Liver (tissue), 9 donors: ENCODE results near the gene PCBP2. TPM values are rescaled to one million over a fixed set of nuclear protein-coding genes. Genes with fewer than 3 reads are reported as not detected.

Experiments
- DNase-seq: peaks from one replicate; pipeline ENCODE4 v3.0.0-alpha.2; 2017; ENCODE audit warnings: low spot score
- H3K27ac ChIP-seq, 2 donors: one replicate each; pipeline ENCODE4 v1.7.0; 2013; ENCODE audit warnings: inconsistent platforms in 2 of 2, low read length in 2 of 2, control low read depth in 1 of 2, low read depth in 1 of 2, mild to moderate bottlenecking in 1 of 2
- H3K27me3 ChIP-seq, 4 donors: one replicate each; pipeline versions ENCODE4 v1.6.1 to v1.7.0; 2013; ENCODE audit warnings: low read length in 3 of 4, inconsistent platforms in 1 of 4, mild to moderate bottlenecking in 1 of 4, moderate library complexity in 1 of 4; ENCODE audit not compliant: control insufficient read depth in 4 of 4, insufficient read depth in 4 of 4
- H3K36me3 ChIP-seq, 4 donors: one replicate each; pipeline versions ENCODE4 v1.6.1 to v1.7.0; 2013; ENCODE audit warnings: low read length in 3 of 4, mild to moderate bottlenecking in 3 of 4, low read depth in 1 of 4, moderate library complexity in 1 of 4; ENCODE audit not compliant: control insufficient read depth in 4 of 4, insufficient read depth in 3 of 4
- H3K4me1 ChIP-seq, 4 donors: one replicate each; pipeline versions ENCODE4 v1.6.1 to v1.7.0; 2013; ENCODE audit warnings: low read length in 3 of 4, mild to moderate bottlenecking in 3 of 4, moderate library complexity in 1 of 4; ENCODE audit not compliant: control insufficient read depth in 4 of 4, insufficient read depth in 4 of 4
- H3K4me3 ChIP-seq, 3 donors: one replicate each; pipeline versions ENCODE4 v1.6.1 to v1.7.0; 2013; ENCODE audit warnings: low read length in 3 of 3, control low read depth in 1 of 3, low read depth in 1 of 3, mild to moderate bottlenecking in 1 of 3
- H3K9ac ChIP-seq, 2 donors: one replicate each; pipeline ENCODE4 v1.7.0; 2013; ENCODE audit warnings: low read length in 2 of 2, mild to moderate bottlenecking in 2 of 2, moderate library complexity in 2 of 2, control low read depth in 1 of 2, low read depth in 1 of 2
- H3K9me3 ChIP-seq, 4 donors: one replicate each; pipeline versions ENCODE4 v1.6.1 to v1.7.0; 2013; ENCODE audit warnings: low read length in 3 of 4; ENCODE audit not compliant: control insufficient read depth in 4 of 4
- ATF3 ChIP-seq: IDR thresholded peaks from 2 replicates; pipeline ENCODE4 v1.6.1; 2016; ENCODE audit warnings: antibody characterized with exemption
- EGR1 ChIP-seq, 2 donors: IDR thresholded peaks; 2 replicates each; pipeline ENCODE4 v1.6.1; 2016 to 2018; ENCODE audit warnings: antibody characterized with exemption in 2 of 2, low read depth in 2 of 2
- FOXA1 ChIP-seq: IDR thresholded peaks from 2 replicates; pipeline ENCODE4 v1.6.1; 2016; ENCODE audit warnings: antibody characterized with exemption
- FOXA2 ChIP-seq: IDR thresholded peaks from 2 replicates; pipeline ENCODE4 v1.6.1; 2016; ENCODE audit warnings: antibody characterized with exemption
- GABPA ChIP-seq, 2 donors: IDR thresholded peaks in 1 of 2; conservative IDR thresholded peaks in 1 of 2; 2 replicates each; pipeline ENCODE4 v1.6.1; 2016; ENCODE audit warnings: antibody characterized with exemption in 2 of 2, mild to moderate bottlenecking in 1 of 2, moderate library complexity in 1 of 2
- HNF4A ChIP-seq, 2 donors: conservative IDR thresholded peaks; 2 replicates each; pipeline ENCODE4 v1.6.1; 2016; ENCODE audit warnings: antibody characterized with exemption in 2 of 2, mild to moderate bottlenecking in 2 of 2
- JUND ChIP-seq, 2 donors: IDR thresholded peaks; 2 replicates each; pipeline ENCODE4 v1.6.1; 2016; ENCODE audit warnings: antibody characterized with exemption in 2 of 2
- MAX ChIP-seq: IDR thresholded peaks from 2 replicates; pipeline ENCODE4 v1.6.1; 2016; ENCODE audit warnings: antibody characterized with exemption
- RAD21 ChIP-seq, 2 donors: IDR thresholded peaks; 2 replicates each; pipeline ENCODE4 v1.6.1; 2016; ENCODE audit warnings: antibody characterized with exemption in 2 of 2, mild to moderate bottlenecking in 2 of 2
- RXRA ChIP-seq, 2 donors: IDR thresholded peaks; 2 replicates each; pipeline ENCODE4 v1.6.1; 2017 to 2018; ENCODE audit warnings: antibody characterized with exemption in 2 of 2, mild to moderate bottlenecking in 1 of 2
- TAF1 ChIP-seq: conservative IDR thresholded peaks from 2 replicates; pipeline ENCODE4 v1.6.1; 2016; ENCODE audit warnings: antibody characterized with exemption, mild to moderate bottlenecking
- YY1 ChIP-seq: IDR thresholded peaks from 2 replicates; pipeline ENCODE4 v1.6.1; 2016; ENCODE audit warnings: antibody characterized with exemption, mild to moderate bottlenecking
- WGBS: extraction: QIAGEN DNeasy Blood & Tissue Kit; methylation state at CpG from one replicate; pipeline ENCODE4 v1.1.7; 2013; 5-methylcytosine and 5-hydroxymethylcytosine counted together
- polyA plus RNA-seq, 2 donors: library from polyadenylated mRNA; stranded (reverse) in 1 of 2; unstranded in 1 of 2; fragments of 200-250 nt in 1 of 2; fragments of >200 nt in 1 of 2; fragmentation: Nextera tagmentation in 1 of 2; extraction: Ambion mirVana in 1 of 2; gene quantifications; one replicate each; pipeline versions ENCODE4 v1.2.1 to v1.2.3, GENCODE V29; 2013 to 2015
- total RNA-seq, 2 donors: library from RNA; depleted of rRNA; stranded (reverse); fragments of >200 nt; gene quantifications; one replicate each; pipeline ENCODE4 v1.2.3, GENCODE V29; 2014
- TF ChIP-seq, protein P1 (sequence below): IDR thresholded peaks from 2 replicates; pipeline ENCODE4 v1.6.1; 2016; ENCODE audit warnings: antibody characterized with exemption
- TF ChIP-seq, protein P2 (sequence below): fragments of 150-350 bp; IDR thresholded peaks from 2 replicates; pipeline ENCODE4 v1.5.1; 2017; ENCODE audit warnings: improper control_type of control experiment, low read depth, low read length; ENCODE audit not compliant: missing input control
- donor health status: healthy.
- donor health status: healthy.
- donor health status: healthy.
- donor health status: healthy.
- donor health status: healthy.

Gene PCBP2
- total and polyA plus RNA-seq, 4 donors = 130 to 377 (median 223) TPM

GRCh38 chr12:53501615-53502181 is 49.8 kb downstream of the PCBP2 start:
- H3K27ac ChIP-seq = peak overlapping the region; percentile 98 to 99
- peaks cover 5 to 30% (median 21%) of the 10 kb centered on the region in 4 donors for H3K4me1 ChIP-seq
- peaks cover 0 to 14% (median 4%) of the 10 kb centered on the region in 4 donors for H3K36me3 ChIP-seq
- 71% methylated on average over 10 of the region's 10 CpGs for WGBS
- peak overlapping the region; percentile 60 to 68 for H3K9ac ChIP-seq
- no peaks in the 10 kb centered on the region for H3K27me3 ChIP-seq
- H3K4me3 ChIP-seq = peak overlapping the region; percentile 73 to 89 (median 74)
- TF ChIP-seq EGR1 (IDR thresholded peaks at IDR 0.05; ENCODE audit: low read depth in 2 of 2) (no peak), HNF4A (conservative IDR thresholded peaks at IDR 0.05) (peak in 1 of 2 donors; percentile 3)
- no peak for DNase-seq
- H3K9me3 ChIP-seq = no peaks in the 10 kb centered on the region

GRCh38 chr12:53502331-53502730 is 50.4 kb downstream of the PCBP2 start:
- WGBS = 58% methylated on average over 9 of the region's 9 CpGs
- Histone ChIP-seq H3K27me3 (no peaks in the 10 kb centered on the region), H3K9me3 (no peaks in the 10 kb centered on the region), H3K36me3 (peaks cover 0 to 19% (median 4%) of the 10 kb centered on the region in 4 donors), H3K27ac (peak overlapping the region; percentile 98 to 99), H3K9ac (peak overlapping the region in 1 of 2 donors; percentile 60), H3K4me1 (peaks cover 5 to 30% (median 21%) of the 10 kb centered on the region in 4 donors), H3K4me3 (peak overlapping the region; percentile 73 to 89 (median 74))
- TF ChIP-seq ATF3 (no peak), RAD21 (IDR thresholded peaks at IDR 0.05) (no peak), RXRA (IDR thresholded peaks at IDR 0.05) (no peak), GABPA (IDR thresholded peaks at IDR 0.05 in 1 of 2, conservative IDR thresholded peaks at IDR 0.05 in 1 of 2) (no peak), FOXA1 (no peak), MAX (no peak), YY1 (no peak), FOXA2 (no peak), JUND (IDR thresholded peaks at IDR 0.05) (no peak), TAF1 (no peak)
- TF ChIP-seq, protein P1, sequence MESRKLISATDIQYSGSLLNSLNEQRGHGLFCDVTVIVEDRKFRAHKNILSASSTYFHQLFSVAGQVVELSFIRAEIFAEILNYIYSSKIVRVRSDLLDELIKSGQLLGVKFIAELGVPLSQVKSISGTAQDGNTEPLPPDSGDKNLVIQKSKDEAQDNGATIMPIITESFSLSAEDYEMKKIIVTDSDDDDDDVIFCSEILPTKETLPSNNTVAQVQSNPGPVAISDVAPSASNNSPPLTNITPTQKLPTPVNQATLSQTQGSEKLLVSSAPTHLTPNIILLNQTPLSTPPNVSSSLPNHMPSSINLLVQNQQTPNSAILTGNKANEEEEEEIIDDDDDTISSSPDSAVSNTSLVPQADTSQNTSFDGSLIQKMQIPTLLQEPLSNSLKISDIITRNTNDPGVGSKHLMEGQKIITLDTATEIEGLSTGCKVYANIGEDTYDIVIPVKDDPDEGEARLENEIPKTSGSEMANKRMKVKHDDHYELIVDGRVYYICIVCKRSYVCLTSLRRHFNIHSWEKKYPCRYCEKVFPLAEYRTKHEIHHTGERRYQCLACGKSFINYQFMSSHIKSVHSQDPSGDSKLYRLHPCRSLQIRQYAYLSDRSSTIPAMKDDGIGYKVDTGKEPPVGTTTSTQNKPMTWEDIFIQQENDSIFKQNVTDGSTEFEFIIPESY = no peak
- TF ChIP-seq, protein P2, sequence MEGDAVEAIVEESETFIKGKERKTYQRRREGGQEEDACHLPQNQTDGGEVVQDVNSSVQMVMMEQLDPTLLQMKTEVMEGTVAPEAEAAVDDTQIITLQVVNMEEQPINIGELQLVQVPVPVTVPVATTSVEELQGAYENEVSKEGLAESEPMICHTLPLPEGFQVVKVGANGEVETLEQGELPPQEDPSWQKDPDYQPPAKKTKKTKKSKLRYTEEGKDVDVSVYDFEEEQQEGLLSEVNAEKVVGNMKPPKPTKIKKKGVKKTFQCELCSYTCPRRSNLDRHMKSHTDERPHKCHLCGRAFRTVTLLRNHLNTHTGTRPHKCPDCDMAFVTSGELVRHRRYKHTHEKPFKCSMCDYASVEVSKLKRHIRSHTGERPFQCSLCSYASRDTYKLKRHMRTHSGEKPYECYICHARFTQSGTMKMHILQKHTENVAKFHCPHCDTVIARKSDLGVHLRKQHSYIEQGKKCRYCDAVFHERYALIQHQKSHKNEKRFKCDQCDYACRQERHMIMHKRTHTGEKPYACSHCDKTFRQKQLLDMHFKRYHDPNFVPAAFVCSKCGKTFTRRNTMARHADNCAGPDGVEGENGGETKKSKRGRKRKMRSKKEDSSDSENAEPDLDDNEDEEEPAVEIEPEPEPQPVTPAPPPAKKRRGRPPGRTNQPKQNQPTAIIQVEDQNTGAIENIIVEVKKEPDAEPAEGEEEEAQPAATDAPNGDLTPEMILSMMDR = no peak
- DNase-seq = no peak
